Calu3 (cell line): ENCODE data around the gene GCNA. TPM values are rescaled to one million over a fixed set of nuclear protein-coding genes. Genes with fewer than 3 reads are reported as not detected.

Source experiments
- BruUV-seq: library from RNA; stranded (reverse); fragments of 400-500 nt; replicated peaks from 2 replicates; lab custom pipeline; 2021; lab: Mats Ljungman, UMichigan
- CTCF ChIA-PET: fragments of 300-600 bp; sonication (Branson Sonifier 250); formaldehyde crosslinking; loops from one replicate; lab custom pipeline; 2022; ENCODE audit warnings: antibody characterized with exemption; lab: Charles Lee
- DNase-seq: peaks from one replicate; pipeline ENCODE4 v3.0.0; 2022
- H3K27ac Mint-ChIP-seq: one replicate; pipeline ENCODE4 v1.8.0; 2022; ENCODE audit warnings: mixed read lengths; ENCODE audit not compliant: unreplicated experiment
- H3K27me3 Mint-ChIP-seq: one replicate; pipeline ENCODE4 v1.8.0; 2022; ENCODE audit warnings: mixed read lengths; ENCODE audit not compliant: unreplicated experiment
- H3K36me3 Mint-ChIP-seq: one replicate; pipeline ENCODE4 v1.8.0; 2022; ENCODE audit warnings: mild to moderate bottlenecking, moderate library complexity, mixed read lengths; ENCODE audit not compliant: insufficient read depth, unreplicated experiment
- H3K4me1 Mint-ChIP-seq: one replicate; pipeline ENCODE4 v1.8.0; 2022; ENCODE audit warnings: mild to moderate bottlenecking, low read depth, mixed read lengths; ENCODE audit not compliant: unreplicated experiment
- H3K4me3 Mint-ChIP-seq: one replicate; pipeline ENCODE4 v1.8.0; 2022; ENCODE audit warnings: mild to moderate bottlenecking, low read depth, moderate library complexity, mixed read lengths; ENCODE audit not compliant: unreplicated experiment
- H3K9me3 Mint-ChIP-seq: one replicate; pipeline ENCODE4 v1.8.0; 2022; ENCODE audit warnings: low read depth, mixed read lengths; ENCODE audit not compliant: unreplicated experiment
- intact Hi-C: fragments of 100-400 bp; cut with micrococcal nuclease; formaldehyde crosslinking; loops from one replicate; pipeline ENCODE4 v1.10.0; 2022; ENCODE audit not compliant: unreplicated experiment
- total RNA-seq: library from RNA; stranded (reverse); gene quantifications from 2 replicates; pipeline ENCODE4 v1.2.3, GENCODE V29; 2022
- TF ChIP-seq, protein P1 (sequence below): fragments of 200-600 bp; IDR thresholded peaks from one replicate; pipeline ENCODE4 v1.8.0; 2022; ENCODE audit warnings: antibody characterized with exemption; ENCODE audit not compliant: unreplicated experiment

GCNA gene
- total RNA-seq, 1 experiment from 2014 or later, result 8.1 TPM

DNA sequence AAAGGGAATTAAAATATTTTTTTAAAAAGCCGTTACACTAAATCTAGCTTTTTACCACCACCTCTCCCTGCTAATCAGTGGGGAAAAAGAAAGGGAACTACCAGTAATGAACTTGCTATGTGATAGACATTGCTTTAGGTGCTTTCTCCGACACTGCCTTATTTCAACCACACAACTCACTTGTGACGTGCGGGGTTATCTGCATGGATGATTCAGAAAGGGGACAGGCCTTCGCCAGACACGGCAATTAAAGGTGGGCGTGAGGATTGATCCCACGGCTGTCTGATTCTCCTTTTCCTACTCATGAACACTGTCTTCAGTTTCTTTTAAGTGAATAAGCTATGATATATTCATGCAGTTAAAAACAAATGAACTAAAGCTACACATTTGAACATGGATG lies 41.0 kb downstream of the GCNA start:
- CTCF ChIA-PET, result no interaction called here
- H3K36me3 Mint-ChIP-seq, result peaks cover 30% of the 10 kb centered on the region
- peaks cover 5% of the 10 kb centered on the region for H3K4me1 Mint-ChIP-seq
- H3K27me3 Mint-ChIP-seq, result no peaks in the 10 kb centered on the region
- H3K9me3 Mint-ChIP-seq, result no peaks in the 10 kb centered on the region
- intact Hi-C loops, result no loop called here
- no peak overlapping the region for H3K27ac Mint-ChIP-seq
- TF ChIP-seq, protein P1, sequence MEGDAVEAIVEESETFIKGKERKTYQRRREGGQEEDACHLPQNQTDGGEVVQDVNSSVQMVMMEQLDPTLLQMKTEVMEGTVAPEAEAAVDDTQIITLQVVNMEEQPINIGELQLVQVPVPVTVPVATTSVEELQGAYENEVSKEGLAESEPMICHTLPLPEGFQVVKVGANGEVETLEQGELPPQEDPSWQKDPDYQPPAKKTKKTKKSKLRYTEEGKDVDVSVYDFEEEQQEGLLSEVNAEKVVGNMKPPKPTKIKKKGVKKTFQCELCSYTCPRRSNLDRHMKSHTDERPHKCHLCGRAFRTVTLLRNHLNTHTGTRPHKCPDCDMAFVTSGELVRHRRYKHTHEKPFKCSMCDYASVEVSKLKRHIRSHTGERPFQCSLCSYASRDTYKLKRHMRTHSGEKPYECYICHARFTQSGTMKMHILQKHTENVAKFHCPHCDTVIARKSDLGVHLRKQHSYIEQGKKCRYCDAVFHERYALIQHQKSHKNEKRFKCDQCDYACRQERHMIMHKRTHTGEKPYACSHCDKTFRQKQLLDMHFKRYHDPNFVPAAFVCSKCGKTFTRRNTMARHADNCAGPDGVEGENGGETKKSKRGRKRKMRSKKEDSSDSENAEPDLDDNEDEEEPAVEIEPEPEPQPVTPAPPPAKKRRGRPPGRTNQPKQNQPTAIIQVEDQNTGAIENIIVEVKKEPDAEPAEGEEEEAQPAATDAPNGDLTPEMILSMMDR, result no peak
- DNase-seq, result no peak
- BruUV-seq, result no TSS peak
- no peak overlapping the region for H3K4me3 Mint-ChIP-seq

DNA sequence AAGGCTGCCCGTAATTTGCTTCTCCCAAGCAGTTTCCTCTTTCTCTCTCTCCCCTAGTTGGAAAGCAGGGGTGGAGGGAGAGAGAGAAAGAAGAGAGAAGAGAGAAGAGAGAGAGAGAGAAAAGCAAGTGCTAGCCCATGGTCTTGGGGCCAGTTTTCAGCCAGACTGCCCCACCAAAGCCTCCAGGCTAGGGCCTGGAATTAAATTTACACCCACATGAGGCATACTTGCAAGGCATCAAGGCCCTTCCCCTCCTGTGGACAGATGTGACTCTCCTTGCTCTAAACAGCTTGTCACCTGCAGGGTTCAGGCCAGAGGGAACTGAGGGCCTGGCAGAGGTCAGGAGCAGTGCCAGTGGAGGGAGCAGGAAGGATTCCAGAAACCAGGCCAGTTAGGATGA lies 41.7 kb downstream of the GCNA start:
- Mint-ChIP-seq H3K4me1 (peaks cover 5% of the 10 kb centered on the region), H3K4me3 (no peak overlapping the region), H3K27me3 (no peaks in the 10 kb centered on the region), H3K27ac (no peak overlapping the region), H3K36me3 (peaks cover 28% of the 10 kb centered on the region), H3K9me3 (no peaks in the 10 kb centered on the region)
- DNase-seq, result no peak
- CTCF ChIA-PET, result no interaction called here
- TF ChIP-seq, protein P1, result no peak
- BruUV-seq, result no TSS peak
- intact Hi-C loops, result no loop called here

DNA sequence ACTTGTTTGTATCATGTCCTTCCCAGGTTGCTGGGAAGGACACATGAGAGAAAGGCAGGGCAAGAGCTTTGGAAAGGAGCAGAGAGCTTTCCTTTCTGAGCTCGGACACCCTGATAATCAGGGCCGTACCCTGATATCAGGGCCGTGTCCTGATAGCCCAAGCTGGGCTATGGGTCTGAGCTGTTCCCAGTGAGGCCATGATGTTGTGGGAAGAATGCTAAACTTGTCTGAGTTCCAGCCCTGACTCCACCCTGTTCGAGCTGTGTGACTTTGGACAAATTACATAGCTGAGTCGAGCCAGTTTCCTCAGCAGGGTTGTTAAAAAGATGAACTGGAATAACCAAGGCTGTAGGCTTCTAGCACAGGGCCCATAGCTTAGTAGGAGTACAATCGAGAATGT lies 43.4 kb downstream of the GCNA start:
- no peak for DNase-seq
- TF ChIP-seq, protein P1, result no peak
- CTCF ChIA-PET, result no interaction called here
- Mint-ChIP-seq H3K27me3 (no peaks in the 10 kb centered on the region), H3K27ac (no peak overlapping the region), H3K9me3 (no peaks in the 10 kb centered on the region), H3K4me1 (peaks cover 5% of the 10 kb centered on the region), H3K4me3 (no peak overlapping the region), H3K36me3 (peaks cover 11% of the 10 kb centered on the region)
- intact Hi-C loops, result no loop called here
- no TSS peak for BruUV-seq

DNA sequence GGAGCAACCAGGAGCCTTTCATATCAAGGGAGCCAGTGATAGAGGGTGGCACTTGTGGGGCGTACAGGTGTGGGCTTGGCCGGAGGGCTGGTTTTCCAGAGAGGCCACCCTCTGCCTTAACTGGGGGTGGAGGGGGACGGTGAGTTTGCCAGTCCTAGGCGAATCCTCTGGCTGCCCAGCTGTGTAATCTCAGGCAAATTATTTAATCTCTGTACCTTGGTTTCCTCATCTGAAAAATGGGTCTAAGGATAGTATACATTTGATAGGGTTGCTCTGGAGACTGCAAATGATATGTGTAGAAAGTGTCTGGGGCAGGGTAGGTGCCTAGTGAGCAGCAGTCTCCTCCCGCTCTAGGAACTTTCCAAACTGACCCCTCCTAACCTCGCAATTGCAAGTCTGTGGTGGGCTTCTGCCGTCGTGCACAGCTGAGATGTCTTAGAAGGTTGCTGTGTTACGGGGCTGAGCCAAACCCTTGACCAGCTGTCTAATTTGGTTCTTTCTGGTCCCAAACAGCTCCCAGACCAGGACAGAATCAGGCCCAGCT lies 43.9 kb downstream of the GCNA start:
- TF ChIP-seq, protein P1, result no peak
- no peaks in the 10 kb centered on the region for H3K27me3 Mint-ChIP-seq

More for the DNA sequence above, 43.9 kb downstream of the GCNA start:
- CTCF ChIA-PET, result interaction anchor here (0.5 to 1.1 kb wide), 2 partner anchors 30 to 113 kb away, joined by 3 to 5 read pairs; no protein-coding TSS in a partner anchor
- Mint-ChIP-seq H3K9me3 (no peaks in the 10 kb centered on the region), H3K4me1 (peaks cover 5% of the 10 kb centered on the region), H3K4me3 (no peak overlapping the region), H3K27ac (no peak overlapping the region), H3K36me3 (peaks cover 6% of the 10 kb centered on the region)
- no peak for DNase-seq
- intact Hi-C loops, result no loop called here
- no TSS peak for BruUV-seq
